Fibroblast of lung (primary cell): ENCODE results near the gene RARRES1. TPM values are rescaled to one million over a fixed set of nuclear protein-coding genes. Genes with fewer than 3 reads are reported as not detected.

Experiments used
- DNase-seq, 2 donors: peaks; one replicate each; pipeline versions ENCODE4 v3.0.0 to v3.0.0-alpha.2; 2010; ENCODE audit warnings: low read depth in 2 of 2
- H2AFZ ChIP-seq: 2 replicates; pipeline ENCODE4 v1.5.1; 2012; ENCODE audit warnings: low read length, control low read depth, inconsistent platforms
- H3K27ac ChIP-seq: 2 replicates; pipeline ENCODE4 v1.5.1; 2011; ENCODE audit warnings: low read length, control low read depth; ENCODE audit not compliant: insufficient read depth
- H3K27me3 ChIP-seq: 2 replicates; pipeline ENCODE4 v1.5.1; 2011; ENCODE audit warnings: mild to moderate bottlenecking, low read length; ENCODE audit not compliant: control insufficient read depth, insufficient read depth
- H3K36me3 ChIP-seq: 2 replicates; pipeline ENCODE4 v1.5.1; 2011; ENCODE audit warnings: low read length; ENCODE audit not compliant: control insufficient read depth, insufficient read depth
- H3K4me1 ChIP-seq: 2 replicates; pipeline ENCODE4 v1.5.1; 2011; ENCODE audit warnings: low read length; ENCODE audit not compliant: control insufficient read depth, insufficient read depth; ENCODE audit errors: extremely low read depth
- H3K4me2 ChIP-seq: 2 replicates; pipeline ENCODE4 v1.5.1; 2011; ENCODE audit warnings: low read length, control low read depth; ENCODE audit not compliant: insufficient read depth; ENCODE audit errors: extremely low read depth
- H3K4me3 ChIP-seq, 4 experiments: fragments of 200-600 bp in 1 of 4; sonication (generic) in 1 of 4; replicated peaks in 1 of 4; 2 replicates each; pipeline ENCODE4 v1.5.1; 2011 to 2016; ENCODE audit warnings: low read length in 4 of 4, low read depth in 3 of 4, mild to moderate bottlenecking in 3 of 4, control low read depth in 2 of 4, inconsistent platforms in 1 of 4, mixed read lengths in 1 of 4; ENCODE audit not compliant: insufficient read depth in 1 of 4; ENCODE audit errors: control extremely low read depth in 1 of 4
- H3K79me2 ChIP-seq: 2 replicates; pipeline ENCODE4 v1.5.1; 2012; ENCODE audit warnings: mild to moderate bottlenecking, low read length, inconsistent platforms; ENCODE audit not compliant: control insufficient read depth, insufficient read depth
- H3K9ac ChIP-seq: 2 replicates; pipeline ENCODE4 v1.5.1; 2011; ENCODE audit warnings: mild to moderate bottlenecking, low read length, control low read depth; ENCODE audit not compliant: insufficient read depth
- H3K9me3 ChIP-seq: 2 replicates; pipeline ENCODE4 v1.5.1; 2012; ENCODE audit warnings: low read depth, low read length; ENCODE audit not compliant: control insufficient read depth, insufficient read depth
- H4K20me1 ChIP-seq: 2 replicates; pipeline ENCODE4 v1.5.1; 2011; ENCODE audit warnings: low read length; ENCODE audit not compliant: control insufficient read depth, insufficient read depth; ENCODE audit errors: extremely low read depth
- EZH2 ChIP-seq: IDR thresholded peaks from 2 replicates; pipeline ENCODE4 v1.5.1; 2012; ENCODE audit warnings: low read length, control low read depth, mild to moderate bottlenecking; ENCODE audit errors: missing control alignments
- polyA minus RNA-seq: library from RNA; depleted of rRNA, polyadenylated mRNA; stranded (reverse); fragments of >200 nt; gene quantifications from 2 replicates; pipeline ENCODE4 v1.2.3, GENCODE V29; 2011; ENCODE audit warnings: low replicate concordance
- polyA plus RNA-seq, 2 donors: library from polyadenylated mRNA; depleted of rRNA in 1 of 2; stranded (reverse) in 1 of 2; unstranded in 1 of 2; fragments of >200 nt; gene quantifications; 2 replicates each; pipeline ENCODE4 v1.2.1, GENCODE V29; 2011 to 2012; ENCODE audit warnings: missing spikeins in 1 of 2
- total RNA-seq: library from RNA; depleted of rRNA; stranded (reverse); fragments of >200 nt; gene quantifications from 2 replicates; pipeline ENCODE4 v1.2.1, GENCODE V29; 2014
- TF ChIP-seq, protein P1 (sequence below), 2 donors: IDR thresholded peaks in 1 of 2; conservative IDR thresholded peaks in 1 of 2; 1 replicate in 1 of 2; 2 replicates in 1 of 2; pipeline ENCODE4 v1.5.1; 2011 to 2012; ENCODE audit warnings: low read length in 2 of 2, control low read depth in 1 of 2, inconsistent platforms in 1 of 2, low read depth in 1 of 2, mild to moderate bottlenecking in 1 of 2

Gene RARRES1
- total RNA-seq: 93.3 and 547 TPM in 2 replicates
- 26.2 and 27.7 TPM in 2 replicates for polyA plus RNA-seq
- 18.5 and 19.3 TPM in 2 replicates for polyA plus RNA-seq (2012)
- 1.2 TPM in 1 of 2 replicates, not detected in the other for polyA minus RNA-seq

- H3K36me3 ChIP-seq: no peaks in the 10 kb centered on the region
- no peaks in the 10 kb centered on the region for H3K79me2 ChIP-seq
- no peaks in the 10 kb centered on the region for H3K27me3 ChIP-seq
- peak within 1 kb of the TSS; percentile 44 to 70 (median 53) for H3K4me3 ChIP-seq
- peak within 1 kb of the TSS; percentile 67 for H2AFZ ChIP-seq
- H3K9ac ChIP-seq: peak within 1 kb of the TSS; percentile 68
- no peaks in the 10 kb centered on the region for H4K20me1 ChIP-seq
- peak; percentile 71 to 74 for DNase-seq
- H3K4me2 ChIP-seq: peak within 1 kb of the TSS; percentile 49
- H3K4me1 ChIP-seq: peaks cover 13% of the 10 kb centered on the region
- peaks cover 2% of the 10 kb centered on the region for H3K9me3 ChIP-seq
- no peak for TF ChIP-seq EZH2
- TF ChIP-seq, protein P1, sequence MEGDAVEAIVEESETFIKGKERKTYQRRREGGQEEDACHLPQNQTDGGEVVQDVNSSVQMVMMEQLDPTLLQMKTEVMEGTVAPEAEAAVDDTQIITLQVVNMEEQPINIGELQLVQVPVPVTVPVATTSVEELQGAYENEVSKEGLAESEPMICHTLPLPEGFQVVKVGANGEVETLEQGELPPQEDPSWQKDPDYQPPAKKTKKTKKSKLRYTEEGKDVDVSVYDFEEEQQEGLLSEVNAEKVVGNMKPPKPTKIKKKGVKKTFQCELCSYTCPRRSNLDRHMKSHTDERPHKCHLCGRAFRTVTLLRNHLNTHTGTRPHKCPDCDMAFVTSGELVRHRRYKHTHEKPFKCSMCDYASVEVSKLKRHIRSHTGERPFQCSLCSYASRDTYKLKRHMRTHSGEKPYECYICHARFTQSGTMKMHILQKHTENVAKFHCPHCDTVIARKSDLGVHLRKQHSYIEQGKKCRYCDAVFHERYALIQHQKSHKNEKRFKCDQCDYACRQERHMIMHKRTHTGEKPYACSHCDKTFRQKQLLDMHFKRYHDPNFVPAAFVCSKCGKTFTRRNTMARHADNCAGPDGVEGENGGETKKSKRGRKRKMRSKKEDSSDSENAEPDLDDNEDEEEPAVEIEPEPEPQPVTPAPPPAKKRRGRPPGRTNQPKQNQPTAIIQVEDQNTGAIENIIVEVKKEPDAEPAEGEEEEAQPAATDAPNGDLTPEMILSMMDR (conservative IDR thresholded peaks at IDR 0.05 in 1 of 2, IDR thresholded peaks at IDR 0.05 in 1 of 2; ENCODE audit: low read depth in 1 of 2, low read length in 2 of 2): no peak
- peak within 1 kb of the TSS; percentile 57 for H3K27ac ChIP-seq
Observed at GRCh38 chr3:158731938-158732855, at the start of gene RARRES1. RARRES1 (minus strand) TSS chr3:158732457; CDS start chr3:158732415, 42 bp downstream.

DNA sequence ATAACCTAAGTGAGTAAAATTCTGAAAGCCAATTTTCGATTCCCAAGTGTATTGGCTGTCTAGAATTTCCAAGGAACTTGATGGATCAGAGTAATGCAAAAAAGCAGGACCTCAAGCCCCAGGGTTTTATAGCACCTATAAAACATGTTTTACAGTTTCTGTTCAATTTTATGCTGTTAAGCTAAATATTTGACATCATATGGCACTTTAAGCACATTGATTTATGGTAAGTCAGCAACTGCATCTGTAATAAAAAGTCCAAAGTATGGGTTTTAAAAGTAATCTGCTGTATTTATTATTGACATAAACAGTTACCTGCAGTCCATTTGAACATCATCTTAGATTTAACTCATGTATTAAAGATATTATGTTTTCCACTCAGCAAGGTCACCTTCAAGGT lies 49.6 kb upstream of the RARRES1 start:
- no peak overlapping the region for H3K27ac ChIP-seq
- TF ChIP-seq, protein P1 (conservative IDR thresholded peaks at IDR 0.05 in 1 of 2, IDR thresholded peaks at IDR 0.05 in 1 of 2; ENCODE audit: low read depth in 1 of 2, low read length in 2 of 2): no peak
- no peak for TF ChIP-seq EZH2
- no peaks in the 10 kb centered on the region for H3K36me3 ChIP-seq
- no peak overlapping the region for H3K4me3 ChIP-seq
- no peak overlapping the region for H3K4me2 ChIP-seq
- H3K27me3 ChIP-seq: no peaks in the 10 kb centered on the region
- H3K9ac ChIP-seq: no peak overlapping the region
- peaks cover 9% of the 10 kb centered on the region for H3K4me1 ChIP-seq
- no peaks in the 10 kb centered on the region for H3K79me2 ChIP-seq
- no peaks in the 10 kb centered on the region for H3K9me3 ChIP-seq
- DNase-seq: no peak
- H4K20me1 ChIP-seq: no peaks in the 10 kb centered on the region
- H2AFZ ChIP-seq: no peak overlapping the region

DNA sequence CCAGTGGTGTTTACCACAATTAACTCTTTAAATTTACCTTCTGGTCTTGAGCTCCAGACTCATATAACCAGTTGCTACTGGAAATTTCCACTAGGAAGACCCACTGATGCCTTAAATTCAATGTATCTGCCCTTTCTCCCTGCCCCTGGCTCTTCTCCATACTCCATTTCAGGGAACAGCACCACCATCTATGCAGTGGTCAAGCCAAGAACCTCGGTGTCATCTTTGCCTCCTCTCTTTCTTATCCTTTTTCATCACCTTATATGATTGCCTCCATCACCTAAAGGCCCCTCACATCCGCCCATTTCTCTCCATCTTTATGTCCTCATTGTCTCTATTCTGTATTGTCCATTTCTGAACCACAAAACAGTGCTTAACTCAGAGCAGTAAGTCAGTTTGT lies 48.9 kb upstream of the RARRES1 start:
- Histone ChIP-seq H4K20me1 (no peaks in the 10 kb centered on the region), H3K4me1 (peaks cover 9% of the 10 kb centered on the region), H2AFZ (no peak overlapping the region), H3K9me3 (no peaks in the 10 kb centered on the region), H3K4me2 (no peak overlapping the region), H3K4me3 (no peak overlapping the region), H3K27ac (no peak overlapping the region), H3K27me3 (no peaks in the 10 kb centered on the region), H3K79me2 (no peaks in the 10 kb centered on the region), H3K36me3 (no peaks in the 10 kb centered on the region), H3K9ac (no peak overlapping the region)
- DNase-seq: no peak
- TF ChIP-seq, protein P1 (conservative IDR thresholded peaks at IDR 0.05 in 1 of 2, IDR thresholded peaks at IDR 0.05 in 1 of 2; ENCODE audit: low read depth in 1 of 2, low read length in 2 of 2): no peak
- no peak for TF ChIP-seq EZH2
